Vagina (tissue), 2 donors: Measurements from ENCODE around the gene MAN1A1.

Experiments
- POLR2AphosphoS5 ChIP-seq, 2 donors: sonication (generic); formaldehyde crosslinking; IDR thresholded peaks; one replicate each; pipeline ENCODE4 v1.9.0; 2017; ENCODE audit warnings: antibody characterized with exemption in 2 of 2, mild to moderate bottlenecking in 2 of 2, low read depth in 1 of 2; ENCODE audit not compliant: insufficient read depth in 1 of 2
- TF ChIP-seq, protein P1 (sequence below), 3 experiments: fragments of 450-650 bp in 2 of 3; fragments of 200-600 bp in 1 of 3; sonication (generic) in 1 of 3; IDR thresholded peaks; one replicate each; pipeline ENCODE4 v1.5.1; 2017 to 2019; ENCODE audit warnings: antibody characterized with exemption in 3 of 3, mild to moderate bottlenecking in 2 of 3, moderate library complexity in 2 of 3

DNA sequence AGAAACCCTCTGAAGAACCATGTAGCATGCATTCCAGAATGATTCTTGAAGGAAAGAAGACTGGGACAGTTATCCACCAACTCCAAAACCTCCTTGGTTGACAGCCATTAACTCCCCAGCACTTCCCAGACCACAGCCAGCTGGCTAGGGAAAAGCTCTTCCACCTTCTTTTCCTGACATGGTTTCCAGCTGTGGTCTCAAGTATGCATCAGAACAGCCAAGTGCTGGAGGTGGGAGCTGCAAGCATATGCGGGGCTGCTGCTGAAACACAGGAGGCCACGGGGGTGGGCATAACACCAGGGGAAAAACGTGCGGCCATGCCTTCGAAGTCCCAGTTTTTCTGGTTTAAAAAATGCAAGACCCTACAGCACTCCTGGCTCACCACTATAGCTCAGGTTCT, 163.1 kb downstream of the MAN1A1 start:
- TF ChIP-seq, protein P1, sequence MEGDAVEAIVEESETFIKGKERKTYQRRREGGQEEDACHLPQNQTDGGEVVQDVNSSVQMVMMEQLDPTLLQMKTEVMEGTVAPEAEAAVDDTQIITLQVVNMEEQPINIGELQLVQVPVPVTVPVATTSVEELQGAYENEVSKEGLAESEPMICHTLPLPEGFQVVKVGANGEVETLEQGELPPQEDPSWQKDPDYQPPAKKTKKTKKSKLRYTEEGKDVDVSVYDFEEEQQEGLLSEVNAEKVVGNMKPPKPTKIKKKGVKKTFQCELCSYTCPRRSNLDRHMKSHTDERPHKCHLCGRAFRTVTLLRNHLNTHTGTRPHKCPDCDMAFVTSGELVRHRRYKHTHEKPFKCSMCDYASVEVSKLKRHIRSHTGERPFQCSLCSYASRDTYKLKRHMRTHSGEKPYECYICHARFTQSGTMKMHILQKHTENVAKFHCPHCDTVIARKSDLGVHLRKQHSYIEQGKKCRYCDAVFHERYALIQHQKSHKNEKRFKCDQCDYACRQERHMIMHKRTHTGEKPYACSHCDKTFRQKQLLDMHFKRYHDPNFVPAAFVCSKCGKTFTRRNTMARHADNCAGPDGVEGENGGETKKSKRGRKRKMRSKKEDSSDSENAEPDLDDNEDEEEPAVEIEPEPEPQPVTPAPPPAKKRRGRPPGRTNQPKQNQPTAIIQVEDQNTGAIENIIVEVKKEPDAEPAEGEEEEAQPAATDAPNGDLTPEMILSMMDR (IDR thresholded peaks at IDR 0.05), result no peak
- no peak for TF ChIP-seq POLR2AphosphoS5 (IDR thresholded peaks at IDR 0.05; ENCODE audit: insufficient read depth in 1 of 2, low read depth in 1 of 2)
